ENCODE measurements around the gene SMPD3. TPM values are rescaled to one million over a fixed set of nuclear protein-coding genes. Genes with fewer than 3 reads are reported as not detected.

SMPD3 gene
- total RNA-seq, 3 donors from 2014 or later: under 0.01 to 15.4 (median 2.9) TPM

DNA sequence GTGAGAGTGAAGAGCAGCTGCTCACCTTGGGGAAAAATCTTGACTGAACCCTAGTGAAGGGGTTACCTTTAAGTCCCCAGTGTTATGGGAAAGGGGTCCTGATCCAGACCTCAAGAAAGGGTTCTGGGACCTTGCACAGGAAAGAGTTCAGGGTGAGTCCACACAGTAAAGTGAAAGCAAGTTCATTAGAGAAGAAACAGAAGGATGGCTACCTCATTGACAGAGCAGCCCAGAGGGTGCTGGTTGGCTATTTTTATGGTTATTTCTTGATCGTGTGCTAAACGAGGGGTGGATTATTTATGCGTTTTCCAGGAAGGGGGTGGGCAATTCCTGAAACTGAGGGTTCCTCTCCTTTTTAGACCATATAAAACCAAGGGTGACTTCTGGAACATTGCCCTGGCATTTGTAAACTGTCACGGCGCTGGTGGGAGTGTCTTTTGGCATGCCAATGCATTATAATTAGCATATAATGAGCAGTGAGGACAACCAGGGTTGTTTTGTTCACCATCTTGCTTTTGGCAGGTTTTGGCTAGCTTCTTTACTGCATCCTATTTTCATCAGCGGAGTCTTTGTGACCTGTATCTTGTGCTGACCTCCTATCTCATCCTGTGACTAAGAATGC is 58.4 kb downstream of the SMPD3 start:
- no peaks in the 10 kb centered on the region for H3K9me3 ChIP-seq
- H3K4me3 ChIP-seq: no peak overlapping the region
- H3K4me1 ChIP-seq: no peaks in the 10 kb centered on the region
- H3K27me3 ChIP-seq: no peaks in the 10 kb centered on the region
- no peak overlapping the region for H3K27ac ChIP-seq
- no peaks in the 10 kb centered on the region for H3K36me3 ChIP-seq
- DNase-seq (ENCODE audit: low spot score in 2 of 2): no peak
- TF ChIP-seq POLR2AphosphoS5 (IDR thresholded peaks at IDR 0.05): no peak
- TF ChIP-seq, protein P1, sequence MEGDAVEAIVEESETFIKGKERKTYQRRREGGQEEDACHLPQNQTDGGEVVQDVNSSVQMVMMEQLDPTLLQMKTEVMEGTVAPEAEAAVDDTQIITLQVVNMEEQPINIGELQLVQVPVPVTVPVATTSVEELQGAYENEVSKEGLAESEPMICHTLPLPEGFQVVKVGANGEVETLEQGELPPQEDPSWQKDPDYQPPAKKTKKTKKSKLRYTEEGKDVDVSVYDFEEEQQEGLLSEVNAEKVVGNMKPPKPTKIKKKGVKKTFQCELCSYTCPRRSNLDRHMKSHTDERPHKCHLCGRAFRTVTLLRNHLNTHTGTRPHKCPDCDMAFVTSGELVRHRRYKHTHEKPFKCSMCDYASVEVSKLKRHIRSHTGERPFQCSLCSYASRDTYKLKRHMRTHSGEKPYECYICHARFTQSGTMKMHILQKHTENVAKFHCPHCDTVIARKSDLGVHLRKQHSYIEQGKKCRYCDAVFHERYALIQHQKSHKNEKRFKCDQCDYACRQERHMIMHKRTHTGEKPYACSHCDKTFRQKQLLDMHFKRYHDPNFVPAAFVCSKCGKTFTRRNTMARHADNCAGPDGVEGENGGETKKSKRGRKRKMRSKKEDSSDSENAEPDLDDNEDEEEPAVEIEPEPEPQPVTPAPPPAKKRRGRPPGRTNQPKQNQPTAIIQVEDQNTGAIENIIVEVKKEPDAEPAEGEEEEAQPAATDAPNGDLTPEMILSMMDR (IDR thresholded peaks at IDR 0.05): no peak
- no peak for TF ChIP-seq POLR2A (IDR thresholded peaks at IDR 0.05)
- intact Hi-C loops (cut with DNase I; ENCODE audit: low total_unique reads): no loop called here

GRCh38 chr16:68389006-68389405 is 59.3 kb downstream of the SMPD3 start:
- Histone ChIP-seq H3K27ac (no peak overlapping the region), H3K4me1 (no peaks in the 10 kb centered on the region), H3K9me3 (no peaks in the 10 kb centered on the region), H3K4me3 (no peak overlapping the region), H3K36me3 (no peaks in the 10 kb centered on the region), H3K27me3 (no peaks in the 10 kb centered on the region)
- no peak for DNase-seq (ENCODE audit: low spot score in 2 of 2)
- no peak for TF ChIP-seq POLR2A (IDR thresholded peaks at IDR 0.05)
- no peak for TF ChIP-seq POLR2AphosphoS5 (IDR thresholded peaks at IDR 0.05)
- TF ChIP-seq, protein P1 (IDR thresholded peaks at IDR 0.05): no peak
- intact Hi-C loops (cut with DNase I; ENCODE audit: low total_unique reads): no loop called here

GRCh38 chr16:68388124-68388523 is 60.2 kb downstream of the SMPD3 start:
- TF ChIP-seq POLR2AphosphoS5 (IDR thresholded peaks at IDR 0.05) (no peak), POLR2A (IDR thresholded peaks at IDR 0.05) (no peak)
- TF ChIP-seq, protein P1 (IDR thresholded peaks at IDR 0.05): no peak
- intact Hi-C loops (cut with DNase I; ENCODE audit: low total_unique reads): no loop called here

GRCh38 chr16:68387301-68387700 is 61.0 kb downstream of the SMPD3 start:
- no peaks in the 10 kb centered on the region for H3K9me3 ChIP-seq
- H3K27me3 ChIP-seq: no peaks in the 10 kb centered on the region
- H3K36me3 ChIP-seq: no peaks in the 10 kb centered on the region
- no peak for DNase-seq (ENCODE audit: low spot score in 2 of 2)
- H3K4me1 ChIP-seq: no peaks in the 10 kb centered on the region
- TF ChIP-seq POLR2A (IDR thresholded peaks at IDR 0.05): no peak
- no peak for TF ChIP-seq POLR2AphosphoS5 (IDR thresholded peaks at IDR 0.05)
- TF ChIP-seq, protein P1 (IDR thresholded peaks at IDR 0.05): no peak
- intact Hi-C loops (cut with DNase I; ENCODE audit: low total_unique reads): no loop called here
- no peak overlapping the region for H3K4me3 ChIP-seq
- H3K27ac ChIP-seq: no peak overlapping the region

More at GRCh38 chr16:68388124-68388523, 60.2 kb downstream of the SMPD3 start:
- no peak overlapping the region for H3K4me3 ChIP-seq
- H3K4me1 ChIP-seq: no peaks in the 10 kb centered on the region
- H3K27me3 ChIP-seq: no peaks in the 10 kb centered on the region
- DNase-seq (ENCODE audit: low spot score in 2 of 2): no peak
- H3K9me3 ChIP-seq: no peaks in the 10 kb centered on the region
- no peak overlapping the region for H3K27ac ChIP-seq
- no peaks in the 10 kb centered on the region for H3K36me3 ChIP-seq

GRCh38 chr16:68386628-68387027 is 61.7 kb downstream of the SMPD3 start:
- no peaks in the 10 kb centered on the region for H3K9me3 ChIP-seq
- no peak overlapping the region for H3K4me3 ChIP-seq
- intact Hi-C loops (cut with DNase I; ENCODE audit: low total_unique reads): no loop called here
- TF ChIP-seq POLR2AphosphoS5 (IDR thresholded peaks at IDR 0.05): no peak
- no peak for TF ChIP-seq POLR2A (IDR thresholded peaks at IDR 0.05)
- TF ChIP-seq, protein P1 (IDR thresholded peaks at IDR 0.05): no peak
- no peaks in the 10 kb centered on the region for H3K4me1 ChIP-seq
- no peak for DNase-seq (ENCODE audit: low spot score in 2 of 2)
- no peaks in the 10 kb centered on the region for H3K27me3 ChIP-seq
- H3K27ac ChIP-seq: no peak overlapping the region
- no peaks in the 10 kb centered on the region for H3K36me3 ChIP-seq
